ENCODE data around the gene LAPTM5.

The LAPTM5 gene

GRCh38 chr1:30684259-30684658, 73.3 kb downstream of the LAPTM5 start:
- H3K36me3 ChIP-seq (ENCODE audit: control insufficient read depth in 1 of 2, insufficient read depth in 2 of 2, low read length in 2 of 2), result no peaks in the 10 kb centered on the region
- no peak overlapping the region for H3K27ac ChIP-seq (ENCODE audit: low read length)
- H3K9me3 ChIP-seq (ENCODE audit: control insufficient read depth in 1 of 2, low read length in 2 of 2), result no peaks in the 10 kb centered on the region
- H3K4me3 ChIP-seq (ENCODE audit: low read depth in 1 of 2, low read length in 2 of 2), result no peak overlapping the region
- H3K27me3 ChIP-seq (ENCODE audit: low read depth, low read length), result peaks cover 16% of the 10 kb centered on the region
- H3K4me1 ChIP-seq (ENCODE audit: control insufficient read depth in 1 of 2, insufficient read depth in 2 of 2, low read length in 2 of 2), result no peaks in the 10 kb centered on the region

- H3K27ac ChIP-seq (ENCODE audit: low read length), result no peak overlapping the region
- H3K9me3 ChIP-seq (ENCODE audit: control insufficient read depth in 1 of 2, low read length in 2 of 2), result no peaks in the 10 kb centered on the region
- H3K36me3 ChIP-seq (ENCODE audit: control insufficient read depth in 1 of 2, insufficient read depth in 2 of 2, low read length in 2 of 2), result no peaks in the 10 kb centered on the region
- H3K4me3 ChIP-seq (ENCODE audit: low read depth in 1 of 2, low read length in 2 of 2), result no peak overlapping the region
- no peaks in the 10 kb centered on the region for H3K4me1 ChIP-seq (ENCODE audit: control insufficient read depth in 1 of 2, insufficient read depth in 2 of 2, low read length in 2 of 2)
- peaks cover 16% of the 10 kb centered on the region for H3K27me3 ChIP-seq (ENCODE audit: low read depth, low read length)
Observed at GRCh38 chr1:30683699-30684098, 73.9 kb downstream of the LAPTM5 start.
